Activated CD4-positive, alpha-beta T cell treated with anti-CD3 and anti-CD28 coated beads, Interleukin-2, Interleukin-6, amounts not matched to agents 100 ng/mL and 50 ng/mL, durations not matched to agents 16 hours and 8 hours (primary cell): ENCODE results near the gene MOCS1.

Experiments
- DNase-seq: peaks from one replicate; pipeline ENCODE4 v3.0.0-alpha.2; 2020

The MOCS1 gene

DNA sequence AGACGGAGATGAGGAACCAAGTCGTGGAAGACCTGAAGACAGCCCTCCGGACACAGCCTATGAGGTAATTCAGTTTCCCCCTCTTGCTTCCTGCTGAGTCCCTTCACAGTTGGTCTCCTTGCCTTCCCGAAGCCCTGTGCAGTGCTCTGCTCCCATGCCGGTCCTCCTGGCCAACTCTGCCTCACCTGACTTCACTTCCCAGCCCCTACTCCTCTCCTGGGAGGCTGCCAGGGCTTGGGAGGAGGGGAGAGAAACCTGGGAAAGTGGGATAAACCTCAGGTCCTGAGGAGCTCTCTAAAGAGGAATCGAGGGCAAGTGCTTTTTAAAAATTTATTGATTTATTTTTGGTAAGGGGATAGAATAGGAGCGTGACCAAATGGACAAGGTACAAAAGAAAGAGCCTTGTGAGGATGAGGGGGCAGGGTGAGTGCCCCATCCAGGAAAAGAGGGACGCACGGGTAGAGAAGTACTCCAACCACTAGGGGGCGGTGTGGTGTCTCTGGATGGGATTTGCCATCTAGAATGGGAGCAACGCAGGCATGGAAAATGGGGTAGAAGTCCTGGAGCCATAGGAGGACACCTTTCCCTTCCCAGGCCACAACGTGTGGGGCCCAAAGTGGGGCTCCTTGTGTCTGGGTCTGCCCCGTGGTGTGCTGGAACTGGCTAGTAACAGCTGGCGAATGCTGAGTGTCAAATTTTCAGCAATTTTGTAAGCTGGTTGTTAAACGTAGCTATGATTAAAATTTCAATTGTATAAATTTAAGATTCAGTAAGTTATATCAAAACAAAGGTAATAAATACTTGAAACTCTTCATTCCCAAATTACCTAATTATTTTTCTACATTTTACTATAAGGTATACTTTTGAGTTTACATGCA is 69.0 kb downstream of the MOCS1 start:
- peak; percentile 67 for DNase-seq

DNA sequence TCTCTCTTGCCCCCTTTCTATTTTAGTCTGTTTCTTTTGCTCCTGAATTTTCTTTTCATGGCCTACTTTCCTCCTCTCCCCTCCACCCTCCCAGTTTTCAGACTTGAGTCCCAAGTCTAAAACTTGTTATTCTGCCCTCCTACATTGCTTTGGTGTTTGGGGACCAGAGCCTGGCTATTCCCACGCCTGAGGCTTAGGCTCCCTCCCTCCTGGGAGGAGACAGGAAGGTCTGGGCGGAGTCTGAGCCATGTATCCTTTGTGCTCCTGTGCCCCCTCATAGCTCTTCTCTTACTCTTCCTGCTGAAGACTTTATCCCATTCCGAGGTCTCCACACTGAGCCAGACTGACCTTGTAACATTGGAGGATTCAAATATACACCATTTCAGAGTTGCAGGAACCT is 72.6 kb downstream of the MOCS1 start:
- no peak for DNase-seq

DNA sequence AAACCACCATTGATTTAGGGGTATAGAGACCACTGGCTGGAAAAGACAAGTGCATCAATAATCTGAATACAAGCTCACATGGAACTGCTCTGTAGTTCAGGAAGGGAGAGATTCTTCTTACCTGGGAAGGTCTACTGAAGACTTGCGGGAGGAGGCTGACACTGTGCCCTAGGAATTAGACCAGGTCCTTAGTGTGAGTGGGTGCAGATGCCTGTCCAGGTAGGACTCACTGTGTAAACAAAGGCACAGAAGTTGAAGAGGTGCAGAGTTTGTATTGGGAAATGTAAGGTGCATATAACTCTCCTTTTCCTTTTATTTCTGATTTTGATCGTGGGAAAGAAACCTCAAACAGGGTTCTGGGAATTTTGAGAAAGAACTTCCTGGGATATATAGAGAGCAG is 75.2 kb downstream of the MOCS1 start:
- DNase-seq = no peak

DNA sequence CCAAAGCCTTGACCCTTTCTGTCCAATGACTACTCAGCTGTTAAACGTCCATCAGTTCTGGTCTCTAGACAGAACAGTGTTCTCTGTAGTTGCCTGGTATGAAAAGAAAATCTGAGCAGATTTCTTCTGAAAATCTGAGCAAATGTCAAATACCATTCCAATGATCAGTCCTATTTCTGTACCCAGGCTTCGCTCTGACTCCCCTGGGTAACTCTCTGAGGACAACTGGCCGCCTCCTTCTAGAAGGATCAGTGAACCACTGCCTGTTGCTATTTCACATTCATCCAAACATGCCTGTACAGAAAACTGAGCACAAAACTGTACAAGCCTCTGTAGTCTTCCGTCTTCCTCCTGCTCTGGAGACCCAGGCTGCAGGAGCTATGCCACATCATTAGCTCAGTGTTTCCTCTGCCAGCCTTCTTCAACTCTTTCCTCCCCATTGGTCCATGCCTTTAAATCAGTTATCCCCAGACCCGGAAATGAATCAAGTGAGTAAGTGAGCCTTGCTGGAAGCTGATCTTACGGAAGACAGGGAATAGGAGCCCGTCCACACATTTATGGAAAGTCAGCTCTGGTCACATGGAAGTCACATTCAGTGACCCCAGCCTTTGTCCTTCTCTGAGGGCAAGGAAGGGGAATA is 78.8 kb downstream of the MOCS1 start:
- no peak for DNase-seq
